SK-N-SH (cell line): ENCODE measurements around the gene FASLG. TPM values are rescaled to one million over a fixed set of nuclear protein-coding genes. Genes with fewer than 3 reads are reported as not detected.

Experiments
- CTCF ChIA-PET: fragments of 300-600, 350-600 bp; formaldehyde crosslinking; extraction: SDS; loops from one replicate; lab custom pipeline; 2021; lab: Yijun Ruan, JAX
- POLR2A ChIA-PET: fragments of 350-600 bp; sonication (Branson Sonifier 250); formaldehyde crosslinking; extraction: SDS; loops from one replicate; lab custom pipeline; 2020; ENCODE audit warnings: antibody characterized with exemption, inconsistent platforms; lab: Yijun Ruan, JAX
- DNase-seq: peaks from one replicate; pipeline ENCODE4 v3.0.0; 2012
- H2AFZ ChIP-seq: fragments of 200-600 bp; sonication (generic); 2 replicates; pipeline ENCODE4 v1.8.1; 2016; ENCODE audit warnings: antibody characterized with exemption, mild to moderate bottlenecking, low read depth
- H3F3A ChIP-seq: fragments of 200-600 bp; sonication (generic); replicated peaks from 2 replicates; pipeline ENCODE3; 2016; ENCODE audit warnings: antibody characterized with exemption, mild to moderate bottlenecking; ENCODE audit not compliant: insufficient read depth
- H3K27ac ChIP-seq, 2 experiments: fragments of 200-500 bp in 1 of 2; fragments of 200-600 bp in 1 of 2; sonication (Bioruptor generic) in 1 of 2; sonication (generic), shearing (Covaris generic) in 1 of 2; 2 replicates each; pipeline versions ENCODE4 v1.5.1 to v1.6.1; 2014 to 2016; ENCODE audit warnings: low read depth in 2 of 2, inconsistent platforms in 1 of 2, low read length in 1 of 2, mild to moderate bottlenecking in 1 of 2, mixed read lengths in 1 of 2
- H3K27me3 ChIP-seq: fragments of 200-600 bp; sonication (generic), shearing (Covaris generic); 2 replicates; pipeline ENCODE4 v1.6.1; 2016; ENCODE audit warnings: mixed run types; ENCODE audit not compliant: insufficient read depth
- H3K36me3 ChIP-seq, 2 experiments: fragments of 200-500 bp in 1 of 2; fragments of 200-600 bp in 1 of 2; sonication (Bioruptor generic) in 1 of 2; sonication (generic) in 1 of 2; replicated peaks in 1 of 2; 2 replicates each; pipeline versions ENCODE3 to v1.5.1; 2014 to 2016; ENCODE audit warnings: low read length in 1 of 2, mild to moderate bottlenecking in 1 of 2; ENCODE audit not compliant: insufficient read depth in 2 of 2, control insufficient read depth in 1 of 2
- H3K4me1 ChIP-seq, 2 experiments: fragments of 200-500 bp in 1 of 2; fragments of 200-600 bp in 1 of 2; sonication (Bioruptor generic) in 1 of 2; sonication (generic), shearing (Covaris generic) in 1 of 2; 2 replicates each; pipeline versions ENCODE4 v1.5.1 to v1.6.1; 2014 to 2016; ENCODE audit warnings: low read depth in 1 of 2, low read length in 1 of 2, mixed run types in 1 of 2; ENCODE audit not compliant: insufficient read depth in 2 of 2, control insufficient read depth in 1 of 2
- H3K4me2 ChIP-seq: fragments of 200-600 bp; sonication (generic), shearing (Covaris generic); 2 replicates; pipeline ENCODE4 v1.6.1; 2017; ENCODE audit warnings: mixed run types
- H3K4me3 ChIP-seq, 2 experiments: fragments of 200-500 bp in 1 of 2; fragments of 200-600 bp in 1 of 2; sonication (Bioruptor generic) in 1 of 2; sonication (generic), shearing (Covaris generic) in 1 of 2; 2 replicates each; pipeline versions ENCODE4 v1.5.1 to v1.8.1; 2014 to 2016; ENCODE audit warnings: low read depth in 2 of 2, inconsistent platforms in 1 of 2, low read length in 1 of 2, mild to moderate bottlenecking in 1 of 2, mixed read lengths in 1 of 2, moderate library complexity in 1 of 2
- H3K79me2 ChIP-seq: fragments of 200-600 bp; sonication (generic); 2 replicates; pipeline ENCODE4 v1.8.1; 2017; ENCODE audit warnings: mild to moderate bottlenecking; ENCODE audit not compliant: insufficient read depth
- H3K9ac ChIP-seq: fragments of 200-600 bp; sonication (generic); 2 replicates; pipeline ENCODE4 v1.6.1; 2017; ENCODE audit warnings: mixed run types
- H3K9me2 ChIP-seq: fragments of 200-600 bp; sonication (generic); 2 replicates; pipeline ENCODE4 v1.6.1; 2017; ENCODE audit warnings: mixed run types
- H3K9me3 ChIP-seq: fragments of 200-600 bp; sonication (generic); 2 replicates; pipeline ENCODE4 v1.6.1; 2017; ENCODE audit warnings: mixed run types, mild to moderate bottlenecking, moderate library complexity
- H4K20me1 ChIP-seq: fragments of 200-600 bp; sonication (generic); 2 replicates; pipeline ENCODE4 v1.6.1; 2017; ENCODE audit warnings: mild to moderate bottlenecking, mixed run types; ENCODE audit not compliant: insufficient read depth
- CHD2 ChIP-seq: fragments of 150-350 bp; IDR thresholded peaks from 2 replicates; pipeline ENCODE4 v1.6.1; 2018; ENCODE audit warnings: low read length; ENCODE audit not compliant: partially characterized antibody
- CTCF ChIP-seq: fragments of 200-600 bp; sonication (generic); IDR thresholded peaks from 2 replicates; pipeline ENCODE4 v1.6.1; 2017; ENCODE audit warnings: antibody characterized with exemption, mild to moderate bottlenecking, moderate library complexity
- ELF1 ChIP-seq: IDR thresholded peaks from 2 replicates; pipeline ENCODE4 v1.4.0; 2012
- EZH2phosphoT487 ChIP-seq: fragments of 200-600 bp; sonication (generic); IDR thresholded peaks from 2 replicates; pipeline ENCODE4 v1.6.1; 2017; ENCODE audit warnings: low read depth, mixed run types, mild to moderate bottlenecking, antibody characterized with exemption, moderate library complexity, borderline replicate concordance
- GABPA ChIP-seq: IDR thresholded peaks from 2 replicates; pipeline ENCODE4 v1.4.0; 2012; ENCODE audit warnings: low read depth, mild to moderate bottlenecking
- GATA2 ChIP-seq: sonication (generic); formaldehyde crosslinking; IDR thresholded peaks from 2 replicates; pipeline ENCODE4 v1.5.0; 2020; ENCODE audit warnings: mild to moderate bottlenecking, missing genetic modification reagents
- MAX ChIP-seq: IDR thresholded peaks from 2 replicates; pipeline ENCODE4 v1.4.0; 2012; ENCODE audit warnings: low read depth
- MEF2A ChIP-seq: IDR thresholded peaks from 2 replicates; pipeline ENCODE4 v1.4.0; 2012; ENCODE audit warnings: low read depth, borderline replicate concordance
- MXI1 ChIP-seq: IDR thresholded peaks from 2 replicates; pipeline ENCODE4 v1.6.1; 2012; ENCODE audit warnings: mild to moderate bottlenecking, low read depth, low read length, improper control_type of control experiment
- NRF1 ChIP-seq: IDR thresholded peaks from 2 replicates; pipeline ENCODE4 v1.6.1; 2012; ENCODE audit warnings: low read depth, mild to moderate bottlenecking, low read length
- PBX3 ChIP-seq: IDR thresholded peaks from 2 replicates; pipeline ENCODE4; 2012
- TAF1 ChIP-seq: IDR thresholded peaks from 2 replicates; pipeline ENCODE4 v1.6.1; 2012; ENCODE audit warnings: low read depth, mild to moderate bottlenecking, low read length, moderate library complexity, borderline replicate concordance
- USF1 ChIP-seq: IDR thresholded peaks from 2 replicates; pipeline ENCODE4 v1.4.0; 2012; ENCODE audit warnings: low read depth, borderline replicate concordance
- USF2 ChIP-seq: fragments of 150-350 bp; IDR thresholded peaks from 2 replicates; pipeline ENCODE4 v1.6.1; 2017; ENCODE audit warnings: antibody characterized with exemption, low read length, low read depth, borderline replicate concordance
- WGBS: methylation state at CpG from one replicate; pipeline ENCODE4 v1.1.6; 2017; ENCODE audit warnings: low lambda C conversion rate; 5-methylcytosine and 5-hydroxymethylcytosine counted together
- polyA plus RNA-seq, 3 experiments: library from polyadenylated mRNA; depleted of rRNA; stranded (reverse); fragments of >200 nt; gene quantifications; 2 replicates each; pipeline ENCODE4 v1.2.3, GENCODE V29; 2012

FASLG gene
- polyA plus RNA-seq, 1 of the 3 experiments (the other 2 are of a cell fraction) = not detected

GRCh38 chr1:172656576-172656975 is 2.3 kb upstream of the FASLG start:
- Histone ChIP-seq H3K9me2 (no peaks in the 10 kb centered on the region), H4K20me1 (no peaks in the 10 kb centered on the region), H3K27ac (no peak overlapping the region), H3K4me2 (no peak overlapping the region), H3F3A (peaks cover 15% of the 10 kb centered on the region), H3K36me3 (no peaks in the 10 kb centered on the region), H3K4me3 (no peak overlapping the region), H3K9me3 (no peaks in the 10 kb centered on the region), H3K27me3 (no peaks in the 10 kb centered on the region), H3K4me1 (peaks cover 0 to 7% of the 10 kb centered on the region in 2 experiments; a peak in 1 of 4 replicates), H2AFZ (no peak overlapping the region), H3K79me2 (no peaks in the 10 kb centered on the region), H3K9ac (no peak overlapping the region)
- 64% methylated on average over 6 of the region's 6 CpGs for WGBS
- POLR2A ChIA-PET = no interaction called here
- no peak for DNase-seq
- CTCF ChIA-PET = no interaction called here
- no peak for TF ChIP-seq EZH2phosphoT487
- TF ChIP-seq CHD2 = no peak
- no peak for TF ChIP-seq MAX
- no peak for TF ChIP-seq CTCF
- TF ChIP-seq PBX3 = no peak
- TF ChIP-seq GATA2 = no peak
- TF ChIP-seq TAF1 = no peak
- TF ChIP-seq MEF2A = no peak
- TF ChIP-seq ELF1 = no peak
- no peak for TF ChIP-seq MXI1
- TF ChIP-seq GABPA = no peak
- TF ChIP-seq USF2 = no peak
- no peak for TF ChIP-seq USF1

- POLR2A ChIA-PET = no interaction called here
- Histone ChIP-seq H3K9ac (no peak overlapping the region), H3K4me1 (peaks cover 0 to 7% of the 10 kb centered on the region in 2 experiments; a peak in 2 of 4 replicates), H2AFZ (no peak overlapping the region), H3K27ac (no peak overlapping the region), H3K36me3 (no peaks in the 10 kb centered on the region)
- CTCF ChIA-PET = no interaction called here
- DNase-seq = no peak
- TF ChIP-seq USF2 = no peak
- TF ChIP-seq TAF1 = no peak
- TF ChIP-seq NRF1 = no peak
- TF ChIP-seq, all 33 proteins: peak for 0
- H3K9me3 ChIP-seq = no peaks in the 10 kb centered on the region
- no peak overlapping the region for H3K4me3 ChIP-seq
- H3K4me2 ChIP-seq = no peak overlapping the region
- H4K20me1 ChIP-seq = no peaks in the 10 kb centered on the region
- H3K79me2 ChIP-seq = no peaks in the 10 kb centered on the region
- peaks cover 15% of the 10 kb centered on the region for H3F3A ChIP-seq
- no peaks in the 10 kb centered on the region for H3K27me3 ChIP-seq
- 91% methylated on average over 1 of the region's 1 CpG for WGBS
- H3K9me2 ChIP-seq = no peaks in the 10 kb centered on the region
Observed at GRCh38 chr1:172657586-172657985, 1.3 kb upstream of the FASLG start.
